HEK293T (cell line): ENCODE results near the gene MYO18A.

Source experiments
- BHLHE40 ChIP-seq: fragments of 450-650 bp; IDR thresholded peaks from 2 replicates; pipeline ENCODE4 v1.6.1; 2016; ENCODE audit warnings: mild to moderate bottlenecking, moderate library complexity, borderline replicate concordance
- ELF4 ChIP-seq: fragments of 450-650 bp; IDR thresholded peaks from 2 replicates; pipeline ENCODE4 v1.6.1; 2017; ENCODE audit warnings: antibody characterized with exemption
- FOXA1 ChIP-seq: fragments of 450-650 bp; IDR thresholded peaks from 2 replicates; pipeline ENCODE4 v1.6.1; 2016; ENCODE audit warnings: mild to moderate bottlenecking
- FOXM1 ChIP-seq: fragments of 450-650 bp; IDR thresholded peaks from 2 replicates; pipeline ENCODE4 v1.6.1; 2017; ENCODE audit warnings: mild to moderate bottlenecking, borderline replicate concordance
- HDGF ChIP-seq: fragments of 450-650 bp; IDR thresholded peaks from 2 replicates; pipeline ENCODE4 v1.6.1; 2017; ENCODE audit warnings: antibody characterized with exemption, borderline replicate concordance
- SP1 ChIP-seq: fragments of 450-650 bp; IDR thresholded peaks from 2 replicates; pipeline ENCODE4 v1.6.1; 2017
- TARDBP ChIP-seq: fragments of 450-650 bp; IDR thresholded peaks from 2 replicates; pipeline ENCODE4 v1.6.1; 2016
- ZNF384 ChIP-seq: fragments of 450-650 bp; IDR thresholded peaks from 2 replicates; pipeline ENCODE4 v1.6.1; 2016

DNA sequence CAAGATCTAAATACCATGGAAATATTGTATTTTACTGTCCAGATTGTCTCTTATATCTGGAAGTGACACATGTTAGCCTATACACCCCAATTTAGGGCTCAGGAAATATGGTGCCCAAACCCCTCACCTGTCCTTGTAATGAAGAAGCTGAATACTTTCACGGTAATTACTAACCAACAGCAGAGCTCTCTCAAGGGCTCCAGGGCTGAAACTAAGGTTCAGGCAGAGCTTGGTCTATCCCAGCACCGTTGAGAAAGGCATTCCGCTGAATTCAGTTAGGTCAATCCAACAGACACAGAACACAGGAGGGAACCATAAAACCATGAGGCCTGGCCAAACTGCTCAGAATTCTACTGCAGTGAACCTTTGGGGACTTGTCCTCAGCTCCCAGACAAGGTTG is 14.9 kb downstream of the MYO18A start:
- TF ChIP-seq BHLHE40 (no peak), FOXA1 (no peak), TARDBP (no peak), ELF4 (no peak), HDGF (no peak), SP1 (no peak), ZNF384 (no peak), FOXM1 (no peak)
